SHP77 treated with DMSO at 0.1 percent for 48 hours (cell line): ENCODE results near the gene GOLPH3.
"Not testable (repeated sequence)": the region's sequence is repeated elsewhere in the genome, so short reads cannot be mapped to it uniquely, and the experiment has no call there.

Experiments used
- DNase-seq: peaks from one replicate; lab custom pipeline; 2025; lab: John Stamatoyannopoulos, UW

Gene GOLPH3

DNA sequence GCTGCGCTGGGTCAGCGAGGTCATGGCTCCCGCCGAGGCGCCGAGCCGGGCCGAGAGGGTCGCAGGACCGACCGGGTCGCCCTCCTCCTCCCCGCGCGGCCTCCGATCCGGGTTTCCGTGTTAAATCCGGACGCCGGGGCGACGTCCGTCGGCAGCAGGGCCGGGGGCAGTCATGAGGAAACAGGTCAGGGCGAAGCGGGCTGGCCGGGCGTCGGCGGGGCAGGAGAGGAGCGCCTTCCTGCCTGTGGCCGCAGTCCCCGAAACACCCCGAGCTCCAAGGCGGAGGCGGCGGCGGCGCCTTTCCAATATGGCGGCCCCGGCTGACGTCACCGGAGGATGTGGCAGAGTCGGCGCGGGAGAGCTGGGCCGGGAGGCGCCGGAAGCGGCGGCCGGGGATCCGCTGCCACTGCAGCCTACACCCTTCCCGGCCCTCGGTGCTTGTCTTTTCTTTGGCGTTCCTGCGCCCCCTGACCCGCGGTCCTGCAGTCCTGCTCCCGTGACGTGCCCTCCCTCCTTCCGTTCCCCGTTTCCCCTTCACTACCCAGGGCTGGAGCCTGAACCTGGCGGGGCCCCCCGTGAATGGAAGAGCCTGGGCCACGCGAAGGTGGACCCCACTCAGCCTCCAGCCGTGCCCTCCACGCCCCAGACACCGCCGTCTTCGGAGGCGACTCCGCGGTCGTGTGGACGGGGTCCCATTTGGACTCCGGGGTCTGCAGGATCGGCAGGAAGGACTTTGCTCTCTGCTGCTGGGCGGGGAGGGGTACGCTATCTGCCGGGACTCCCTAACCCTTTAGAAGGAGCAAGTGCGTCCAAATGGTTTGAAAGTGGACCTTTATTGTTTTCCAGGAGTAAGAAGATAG, at the start of gene GOLPH3:
Gene GOLPH3 (minus strand): TSS at position 309 of the 860 bp plus-strand sequence. CDS start 285 bp downstream, at position 24.
- peak; percentile 82 for DNase-seq

DNA sequence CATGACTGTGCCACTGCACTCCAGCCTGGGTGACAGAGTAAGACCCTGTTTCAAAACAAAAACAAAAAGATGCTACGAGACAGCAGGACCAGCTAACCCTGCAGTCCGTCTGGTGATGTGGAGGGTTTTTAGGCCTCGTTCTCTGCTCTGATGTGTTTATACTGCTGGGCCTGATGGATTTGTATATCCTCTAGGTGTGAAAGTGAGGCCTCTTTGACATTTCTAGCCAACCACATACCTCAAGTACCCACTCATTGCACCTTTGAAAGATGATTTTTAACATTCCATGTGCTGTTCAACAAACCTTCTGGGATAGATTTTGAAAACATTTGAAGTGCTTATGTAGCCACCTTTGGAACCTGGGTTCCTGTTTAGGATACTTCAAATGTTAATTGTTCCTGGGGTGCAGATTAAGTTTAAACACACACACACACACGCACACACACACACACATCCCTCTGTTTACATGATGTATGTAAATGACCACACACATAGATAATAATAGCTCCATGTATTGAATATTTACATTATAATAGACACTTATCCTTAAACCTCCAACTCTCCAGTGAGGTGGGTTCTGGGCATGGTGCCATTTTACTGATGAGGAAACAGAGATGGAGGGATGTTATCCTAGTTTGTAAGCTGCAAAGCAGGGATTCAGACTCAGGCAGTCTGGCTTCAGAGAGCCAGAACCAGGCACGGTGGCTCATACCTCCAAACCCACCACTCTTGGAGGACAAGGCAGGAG, 48.8 kb upstream of the GOLPH3 start:
- no peak for DNase-seq

- DNase-seq = peak; percentile 55
Observed at GRCh38 chr5:32217886-32218396, 43.8 kb upstream of the GOLPH3 start.

GRCh38 chr5:32214344-32214743, 40.2 kb upstream of the GOLPH3 start:
- not testable (repeated sequence) for DNase-seq

DNA sequence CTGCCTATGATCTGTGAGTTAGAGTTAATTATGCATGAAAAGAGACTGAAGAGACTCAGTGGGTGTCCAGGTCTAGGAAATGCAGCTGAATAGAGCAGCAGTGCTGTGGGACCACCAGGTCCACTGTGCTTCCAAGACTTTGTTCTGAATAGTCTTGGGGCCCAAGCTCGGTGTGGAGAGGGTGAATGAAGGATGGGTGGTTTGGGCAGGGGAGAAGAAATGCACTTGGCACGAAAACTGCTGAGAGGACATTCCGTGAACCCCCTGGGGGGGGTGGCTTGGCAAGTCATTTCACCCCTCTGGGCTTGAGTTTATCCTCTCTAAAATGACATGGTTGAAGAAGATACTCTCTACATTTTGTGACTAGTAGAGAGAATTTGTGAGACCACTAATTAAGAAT, 36.0 kb upstream of the GOLPH3 start:
- DNase-seq = no peak

DNA sequence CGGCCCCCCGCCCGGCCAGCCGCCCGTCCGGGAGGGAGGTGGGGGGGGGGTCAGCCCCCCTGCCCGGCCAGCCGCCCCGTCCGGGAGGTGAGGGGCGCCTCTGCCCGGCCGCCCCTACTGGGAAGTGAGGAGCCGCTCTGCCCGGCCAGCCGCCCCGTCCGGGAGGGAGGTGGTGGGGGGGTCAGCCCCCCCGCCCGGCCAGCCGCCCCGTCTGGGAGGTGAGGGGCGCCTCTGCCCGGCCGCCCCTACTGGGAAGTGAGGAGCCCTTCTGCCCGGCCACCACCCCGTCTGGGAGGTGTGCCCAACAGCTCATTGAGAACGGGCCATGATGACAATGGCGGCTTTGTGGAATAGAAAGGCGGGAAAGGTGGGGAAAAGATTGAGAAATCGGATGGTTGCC, 34.7 kb upstream of the GOLPH3 start:
- DNase-seq = not testable (repeated sequence)

GRCh38 chr5:32207355-32207634, 33.2 kb upstream of the GOLPH3 start:
- no peak for DNase-seq

DNA sequence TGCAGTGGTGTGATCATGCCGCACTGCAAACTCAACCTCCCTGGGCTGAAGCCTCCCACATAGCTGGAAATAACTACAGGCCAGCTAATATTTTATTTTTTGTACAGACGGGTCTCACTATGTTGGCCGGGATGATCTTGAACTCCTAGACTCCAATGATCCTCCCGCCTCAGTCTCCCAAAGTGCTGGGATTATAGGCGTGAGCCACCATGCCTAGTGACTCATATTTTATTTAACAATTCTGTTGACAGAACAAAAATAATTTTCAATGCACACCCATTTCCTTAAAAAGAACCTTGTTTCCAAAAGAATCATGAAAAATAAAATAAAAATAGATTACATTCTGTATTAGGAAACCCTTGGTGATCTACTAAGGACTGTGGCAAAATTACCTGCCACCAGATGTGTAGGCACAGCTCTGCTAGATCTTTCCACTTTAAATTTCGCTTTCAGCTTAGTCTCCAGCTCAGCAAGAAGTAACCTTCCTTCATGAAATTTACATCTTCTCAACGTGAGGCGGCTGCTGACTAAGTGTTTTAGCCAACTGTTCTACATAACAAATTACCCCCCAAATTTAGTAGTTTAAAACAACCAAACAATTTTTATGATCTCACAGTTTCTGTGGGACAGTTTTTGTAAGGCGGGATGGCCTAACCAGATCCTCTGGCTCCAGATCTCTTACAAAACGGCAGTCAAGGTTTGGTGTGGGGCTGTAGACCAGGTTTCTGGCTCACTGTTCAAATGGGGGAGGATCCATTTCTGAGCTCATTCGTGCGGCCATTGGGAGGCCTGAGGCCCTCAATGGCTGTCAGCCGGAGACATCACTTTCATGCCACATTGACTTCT, 32.6 kb upstream of the GOLPH3 start:
- DNase-seq = no peak

- DNase-seq = no peak
Observed at GRCh38 chr5:32206053-32206452, 31.9 kb upstream of the GOLPH3 start.

DNA sequence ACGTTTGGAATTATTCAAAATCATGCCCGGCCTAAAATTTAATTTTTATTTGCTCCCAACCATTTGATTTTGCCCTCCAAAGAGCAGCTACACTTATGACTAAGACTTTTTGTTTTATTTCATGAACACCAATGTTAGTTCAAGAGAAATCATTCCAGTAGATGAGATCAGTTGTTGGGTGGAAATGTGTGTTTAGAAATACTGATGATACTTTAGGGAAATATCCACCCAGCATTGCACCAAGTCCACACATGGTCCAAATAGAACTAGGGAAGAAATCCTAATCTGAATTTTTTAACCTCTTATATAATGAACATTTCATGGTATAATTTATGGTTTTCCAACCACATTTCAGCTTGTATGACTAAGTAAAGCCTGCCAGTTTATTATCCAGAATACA, 28.3 kb upstream of the GOLPH3 start:
- DNase-seq = no peak

DNA sequence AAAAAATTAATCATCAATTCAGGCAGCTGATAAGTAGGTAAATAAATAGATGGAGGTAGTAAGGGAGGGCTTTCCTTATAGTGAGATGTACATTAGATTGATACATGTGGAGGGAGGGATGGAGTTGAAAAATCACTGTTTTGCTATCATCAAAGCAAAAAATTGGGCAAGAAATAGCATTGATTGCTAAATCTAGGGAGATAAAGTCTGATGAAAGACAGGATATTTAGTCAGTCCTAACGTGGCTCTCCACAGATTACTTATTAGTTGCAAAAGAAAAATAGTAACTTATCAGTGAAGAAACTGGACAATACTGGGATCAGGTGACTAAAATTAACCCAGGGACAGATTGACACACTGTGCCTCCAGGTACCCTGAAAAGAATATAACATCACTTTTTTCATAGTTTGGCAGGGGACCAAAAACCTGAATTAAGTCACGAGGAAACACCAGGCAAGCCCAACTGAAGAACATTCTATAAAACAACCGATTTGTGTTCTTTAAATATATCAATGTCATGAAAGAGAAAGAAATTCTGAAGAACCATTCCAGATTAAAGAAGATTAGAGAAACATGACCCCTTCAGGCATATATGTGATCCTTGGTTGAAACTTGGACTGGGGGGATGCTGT, 27.1 kb upstream of the GOLPH3 start:
- no peak for DNase-seq

GRCh38 chr5:32197032-32197431, 22.9 kb upstream of the GOLPH3 start:
- no peak for DNase-seq

GRCh38 chr5:32195265-32195664, 21.1 kb upstream of the GOLPH3 start:
- no peak for DNase-seq

GRCh38 chr5:32193591-32193990, 19.5 kb upstream of the GOLPH3 start:
- DNase-seq = peak; percentile 100

DNA sequence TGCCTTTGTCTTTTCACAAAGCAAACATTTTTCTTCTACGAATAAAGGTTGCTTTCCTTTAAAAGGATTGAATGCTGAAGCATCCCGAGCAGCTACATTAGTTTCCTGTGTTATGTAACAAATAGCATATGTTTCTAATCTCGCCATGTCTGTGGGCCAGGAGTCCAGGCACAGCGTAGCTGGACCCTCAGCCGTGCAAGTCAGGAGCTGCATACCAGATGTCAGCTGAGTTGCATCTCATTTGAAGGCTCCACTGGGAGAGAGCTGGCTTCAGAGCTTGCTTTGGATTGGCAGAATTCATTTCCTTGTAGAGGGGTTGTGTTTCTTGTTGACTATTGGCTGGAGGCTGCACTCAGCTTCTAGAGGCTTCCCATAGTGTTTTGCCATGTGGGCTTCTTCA, 16.0 kb upstream of the GOLPH3 start:
- no peak for DNase-seq

DNA sequence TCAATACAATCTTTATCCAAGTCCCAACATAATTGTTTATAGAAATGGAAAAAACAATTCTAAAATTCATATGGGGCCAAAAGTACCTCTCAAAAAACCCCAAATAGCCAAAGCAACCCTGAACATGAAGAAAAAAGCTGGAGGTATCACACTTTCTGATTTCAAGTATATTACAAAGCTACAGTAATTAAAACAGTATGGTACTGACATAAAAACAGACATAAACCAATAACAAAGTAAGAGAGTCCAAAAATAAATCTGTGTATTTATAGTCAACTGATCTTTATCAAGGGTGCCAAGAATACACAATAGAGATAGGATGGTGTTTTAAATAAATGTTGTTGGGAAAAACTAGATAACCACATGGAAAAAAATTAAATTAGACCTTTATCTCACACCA, 13.6 kb upstream of the GOLPH3 start:
- DNase-seq = no peak

GRCh38 chr5:32182463-32183063, 8.4 kb upstream of the GOLPH3 start:
- DNase-seq = no peak

- DNase-seq = peak; percentile 43
Observed at GRCh38 chr5:32173267-32174010, 680 bp downstream of the GOLPH3 start.

GRCh38 chr5:32172923-32173266, 1.2 kb downstream of the GOLPH3 start:
- no peak for DNase-seq

DNA sequence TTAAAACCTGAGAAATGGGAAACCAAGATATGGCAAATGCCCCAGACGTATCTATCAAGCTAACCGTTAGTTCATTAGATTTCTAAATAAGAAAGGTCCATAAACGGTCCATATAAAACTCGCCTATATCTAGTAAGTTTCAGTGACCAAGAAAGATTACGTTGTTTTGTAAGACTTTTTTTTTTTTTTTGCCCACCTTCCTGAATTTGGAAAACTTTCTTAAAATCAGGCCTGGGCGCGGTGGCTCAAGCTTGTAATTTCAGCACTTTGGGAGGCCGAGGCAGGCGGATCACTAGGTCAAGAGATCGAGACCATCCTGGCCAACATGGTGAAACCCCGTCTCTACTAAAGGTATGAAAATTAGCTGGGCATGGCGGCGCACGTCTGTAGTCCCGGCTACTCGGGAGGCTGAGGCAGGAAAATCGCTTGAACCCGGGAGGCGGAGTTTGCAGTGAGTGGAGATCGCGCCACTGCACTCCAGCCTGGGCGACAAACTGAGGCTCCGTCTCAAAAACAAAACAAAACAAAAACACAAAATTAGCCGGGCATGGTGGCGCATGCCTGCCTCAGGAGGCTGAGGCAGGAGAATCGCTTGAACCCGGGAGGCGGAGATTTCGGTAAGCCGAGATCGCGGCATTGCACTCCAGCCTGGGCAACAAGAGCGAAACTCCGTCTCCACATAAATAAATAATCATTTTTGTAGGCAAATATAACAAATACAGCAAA, 1.8 kb downstream of the GOLPH3 start:
- DNase-seq = peak; percentile 21
